Naive B cell (primary cell): ENCODE data around the gene PEX6. TPM values are rescaled to one million over a fixed set of nuclear protein-coding genes. Genes with fewer than 3 reads are reported as not detected.

Experiments
- ATAC-seq, 2 donors: fragments of 150-1000 bp; cut with Tn5 transposase; 2 replicates each; pipeline ENCODE4 v1.10.0; 2021; ENCODE audit warnings: low read depth in 2 of 2, mild to moderate bottlenecking in 2 of 2, moderate library complexity in 2 of 2
- DNase-seq: peaks from one replicate; pipeline ENCODE4 v3.0.0; 2022
- H3K27ac Mint-ChIP-seq, 6 donors: one replicate each; pipeline ENCODE4 v1.8.0; 2020 to 2022; ENCODE audit warnings: mild to moderate bottlenecking in 6 of 6, mixed read lengths in 6 of 6, moderate library complexity in 5 of 6, inconsistent platforms in 2 of 6
- H3K27me3 Mint-ChIP-seq, 3 donors: one replicate each; pipeline ENCODE4 v1.8.0; 2021 to 2022; ENCODE audit warnings: mixed read lengths in 3 of 3, mild to moderate bottlenecking in 1 of 3
- H3K36me3 Mint-ChIP-seq, 2 donors: one replicate each; pipeline ENCODE4 v1.8.0; 2020 to 2022; ENCODE audit warnings: mixed read lengths in 2 of 2, inconsistent platforms in 1 of 2, mild to moderate bottlenecking in 1 of 2
- H3K4me1 Mint-ChIP-seq, 3 donors: one replicate each; pipeline ENCODE4 v1.8.0; 2020 to 2022; ENCODE audit warnings: mixed read lengths in 3 of 3, inconsistent platforms in 1 of 3, mild to moderate bottlenecking in 1 of 3, moderate library complexity in 1 of 3
- H3K4me3 Mint-ChIP-seq, 8 donors: one replicate each; pipeline ENCODE4 v1.8.0; 2020 to 2022; ENCODE audit warnings: mild to moderate bottlenecking in 8 of 8, mixed read lengths in 8 of 8, moderate library complexity in 8 of 8, inconsistent platforms in 2 of 8
- H3K9me3 Mint-ChIP-seq, 7 donors: one replicate each; pipeline ENCODE4 v1.8.0; 2020 to 2022; ENCODE audit warnings: mixed read lengths in 7 of 7, mild to moderate bottlenecking in 5 of 7, inconsistent platforms in 2 of 7, moderate library complexity in 1 of 7
- polyA plus RNA-seq, 6 donors: library from polyadenylated mRNA; unstranded; fragments of 300-500 nt; fragmentation: Illumina TruSeq; gene quantifications; one replicate each; pipeline ENCODE4 v1.2.3, GENCODE V29; 2021; ENCODE audit warnings: low read depth in 6 of 6

Gene PEX6
- polyA plus RNA-seq, 6 donors from 2014 or later = 10.6 to 23.5 (median 15.7) TPM

GRCh38 chr6:42988486-42989020 lies 9.6 kb upstream of the PEX6 start:
- H3K4me3 Mint-ChIP-seq = peak overlapping the region in 2 of 8 donors; percentile 30 to 91
- no peaks in the 10 kb centered on the region for H3K9me3 Mint-ChIP-seq
- no peaks in the 10 kb centered on the region for H3K36me3 Mint-ChIP-seq
- no peaks in the 10 kb centered on the region for H3K27me3 Mint-ChIP-seq
- H3K27ac Mint-ChIP-seq = no peak overlapping the region
- no peak for DNase-seq
- peaks cover 45 to 52% (median 45%) of the 10 kb centered on the region in 3 donors for H3K4me1 Mint-ChIP-seq
- no peak for ATAC-seq

GRCh38 chr6:42987533-42988451 lies 8.8 kb upstream of the PEX6 start:
- H3K36me3 Mint-ChIP-seq = no peaks in the 10 kb centered on the region
- H3K27me3 Mint-ChIP-seq = no peaks in the 10 kb centered on the region
- no peak for DNase-seq
- no peaks in the 10 kb centered on the region for H3K9me3 Mint-ChIP-seq
- H3K27ac Mint-ChIP-seq = peak overlapping the region in 1 of 6 donors; percentile 36
- ATAC-seq = no peak
- peak overlapping the region in 1 of 8 donors; percentile 91 for H3K4me3 Mint-ChIP-seq
- peaks cover 45 to 50% (median 46%) of the 10 kb centered on the region in 3 donors for H3K4me1 Mint-ChIP-seq

- H3K4me3 Mint-ChIP-seq = peak overlapping the region; percentile 89 to 97 (median 94)
- peaks cover 46 to 51% (median 50%) of the 10 kb centered on the region in 3 donors for H3K4me1 Mint-ChIP-seq
- H3K9me3 Mint-ChIP-seq = no peaks in the 10 kb centered on the region
- H3K27ac Mint-ChIP-seq = peak overlapping the region in 5 of 6 donors; percentile 72 to 93 (median 90)
- no peaks in the 10 kb centered on the region for H3K27me3 Mint-ChIP-seq
- DNase-seq (peak; percentile 11), ATAC-seq (no peak)
- H3K36me3 Mint-ChIP-seq = no peaks in the 10 kb centered on the region
These were observed 6.0 kb upstream of the PEX6 start for GRCh38 chr6:42984924-42985475.

GRCh38 chr6:42984001-42984923 lies 5.3 kb upstream of the PEX6 start, which contains the start of gene PPP2R5D:
Gene PPP2R5D, plus strand, starts transcription at chr6:42984570. Its CDS starts 108 bp downstream, at chr6:42984678.
- ATAC-seq (peak; percentile 91 to 93), DNase-seq (peak; percentile 98)
- peak within 1 kb of the TSS; percentile 87 to 96 (median 94) for H3K27ac Mint-ChIP-seq
- peaks cover 53 to 58% (median 57%) of the 10 kb centered on the region in 3 donors for H3K4me1 Mint-ChIP-seq
- H3K27me3 Mint-ChIP-seq = no peaks in the 10 kb centered on the region
- H3K9me3 Mint-ChIP-seq = no peaks in the 10 kb centered on the region
- H3K36me3 Mint-ChIP-seq = no peaks in the 10 kb centered on the region
- H3K4me3 Mint-ChIP-seq = peak within 1 kb of the TSS; percentile 89 to 97 (median 94)

- peak overlapping the region in 4 of 6 donors; percentile 3 to 95 (median 52) for H3K27ac Mint-ChIP-seq
- H3K9me3 Mint-ChIP-seq = no peaks in the 10 kb centered on the region
- H3K4me3 Mint-ChIP-seq = peak overlapping the region in 5 of 8 donors; percentile 22 to 91 (median 69)
- H3K27me3 Mint-ChIP-seq = no peaks in the 10 kb centered on the region
- ATAC-seq (no peak), DNase-seq (no peak)
- no peaks in the 10 kb centered on the region for H3K36me3 Mint-ChIP-seq
- peaks cover 48 to 60% (median 52%) of the 10 kb centered on the region in 3 donors for H3K4me1 Mint-ChIP-seq
These were observed 2.9 kb upstream of the PEX6 start for GRCh38 chr6:42981836-42982235.

GRCh38 chr6:42979523-42980177 lies 669 bp upstream of the PEX6 start:
- no peak for ATAC-seq
- H3K27ac Mint-ChIP-seq = peak overlapping the region; percentile 78 to 99 (median 97)
- H3K4me1 Mint-ChIP-seq = peaks cover 30 to 45% (median 34%) of the 10 kb centered on the region in 3 donors

GRCh38 chr6:42978487-42978838 lies 518 bp downstream of the PEX6 start:
- peaks cover 23 to 46% (median 26%) of the 10 kb centered on the region in 3 donors for H3K4me1 Mint-ChIP-seq
- no peaks in the 10 kb centered on the region for H3K36me3 Mint-ChIP-seq
- no peak for ATAC-seq
- H3K27me3 Mint-ChIP-seq = no peaks in the 10 kb centered on the region
- H3K9me3 Mint-ChIP-seq = no peaks in the 10 kb centered on the region
- H3K4me3 Mint-ChIP-seq = peak overlapping the region; percentile 84 to 94 (median 88)
- peak overlapping the region; percentile 71 to 94 (median 87) for H3K27ac Mint-ChIP-seq
- peak; percentile 2 for DNase-seq

More at GRCh38 chr6:42979523-42980177, 669 bp upstream of the PEX6 start:
- no peak for DNase-seq
- H3K4me3 Mint-ChIP-seq = peak overlapping the region; percentile 84 to 99 (median 98)
- no peaks in the 10 kb centered on the region for H3K9me3 Mint-ChIP-seq
- H3K27me3 Mint-ChIP-seq = no peaks in the 10 kb centered on the region
- H3K36me3 Mint-ChIP-seq = no peaks in the 10 kb centered on the region

GRCh38 chr6:42974919-42975505 lies 4.0 kb downstream of the PEX6 start:
- Mint-ChIP-seq H3K36me3 (no peaks in the 10 kb centered on the region), H3K4me1 (peaks cover 23 to 43% (median 23%) of the 10 kb centered on the region in 3 donors), H3K27me3 (no peaks in the 10 kb centered on the region), H3K27ac (peak overlapping the region in 1 of 6 donors; percentile 42), H3K4me3 (no peak overlapping the region), H3K9me3 (no peaks in the 10 kb centered on the region)
- DNase-seq = no peak
- ATAC-seq = no peak

GRCh38 chr6:42973926-42974325 lies 5.1 kb downstream of the PEX6 start:
- no peaks in the 10 kb centered on the region for H3K36me3 Mint-ChIP-seq
- H3K27me3 Mint-ChIP-seq = no peaks in the 10 kb centered on the region
- H3K4me3 Mint-ChIP-seq = no peak overlapping the region
- H3K9me3 Mint-ChIP-seq = no peaks in the 10 kb centered on the region
- H3K27ac Mint-ChIP-seq = peak overlapping the region in 3 of 6 donors; percentile 29 to 74 (median 52)
- ATAC-seq (no peak), DNase-seq (no peak)
- H3K4me1 Mint-ChIP-seq = peaks cover 12 to 32% (median 15%) of the 10 kb centered on the region in 3 donors

- Mint-ChIP-seq H3K36me3 (peaks cover 0 to 7% of the 10 kb centered on the region in 2 donors), H3K4me1 (peaks cover 3 to 17% (median 8%) of the 10 kb centered on the region in 3 donors), H3K4me3 (no peak overlapping the region), H3K27ac (no peak overlapping the region), H3K27me3 (no peaks in the 10 kb centered on the region), H3K9me3 (no peaks in the 10 kb centered on the region)
- no peak for DNase-seq
- no peak for ATAC-seq
These were observed 7.1 kb downstream of the PEX6 start for GRCh38 chr6:42971746-42972327.

- no peaks in the 10 kb centered on the region for H3K9me3 Mint-ChIP-seq
- H3K4me1 Mint-ChIP-seq = peaks cover 0 to 13% (median 7%) of the 10 kb centered on the region in 3 donors
- no peak for ATAC-seq
- no peak overlapping the region for H3K27ac Mint-ChIP-seq
- no peak for DNase-seq
- H3K4me3 Mint-ChIP-seq = no peak overlapping the region
- H3K27me3 Mint-ChIP-seq = no peaks in the 10 kb centered on the region
- peaks cover 0 to 7% of the 10 kb centered on the region in 2 donors for H3K36me3 Mint-ChIP-seq
These were observed 7.9 kb downstream of the PEX6 start for GRCh38 chr6:42970871-42971612.
